GM23338 (cell line): ENCODE data around the gene KCTD12. TPM values are rescaled to one million over a fixed set of nuclear protein-coding genes. Genes with fewer than 3 reads are reported as not detected.

Experiments
- ATAC-seq: fragments of 200-7000 bp; cut with Tn5 transposase; 3 replicates; pipeline ENCODE4 v1.9.1; 2020
- DNase-seq: peaks from one replicate; pipeline ENCODE4 v3.0.0-alpha.2; 2015; ENCODE audit warnings: low spot score
- H2AFZ ChIP-seq: fragments of 200-600 bp; sonication (generic); 2 replicates; pipeline ENCODE4 v1.8.0; 2016; ENCODE audit warnings: antibody characterized with exemption, mild to moderate bottlenecking, moderate library complexity
- H3F3A ChIP-seq: fragments of 200-600 bp; sonication (generic); replicated peaks from 2 replicates; pipeline ENCODE4 v1.8.0; 2017; ENCODE audit warnings: antibody characterized with exemption, mixed run types, low read depth
- H3K27ac ChIP-seq: fragments of 200-600 bp; sonication (generic); 2 replicates; pipeline ENCODE4 v1.6.1; 2016; ENCODE audit warnings: low read depth
- H3K27me3 ChIP-seq: fragments of 200-600 bp; sonication (generic); 2 replicates; pipeline ENCODE4 v1.8.0; 2016; ENCODE audit warnings: mild to moderate bottlenecking, mixed run types, moderate library complexity; ENCODE audit not compliant: insufficient read depth
- H3K36me3 ChIP-seq: fragments of 200-600 bp; sonication (generic); 2 replicates; pipeline ENCODE4 v1.8.0; 2016; ENCODE audit warnings: mild to moderate bottlenecking; ENCODE audit not compliant: insufficient read depth
- H3K4me1 ChIP-seq: fragments of 200-600 bp; sonication (generic); 2 replicates; pipeline ENCODE4 v1.8.0; 2016; ENCODE audit warnings: mild to moderate bottlenecking, moderate library complexity; ENCODE audit not compliant: insufficient read depth
- H3K4me2 ChIP-seq: fragments of 200-600 bp; sonication (generic); 2 replicates; pipeline ENCODE4 v1.7.1; 2017; ENCODE audit warnings: mixed run types
- H3K4me3 ChIP-seq: fragments of 200-600 bp; sonication (generic); 2 replicates; pipeline ENCODE4 v1.6.1; 2016; ENCODE audit warnings: mixed run types
- H3K79me2 ChIP-seq: fragments of 200-600 bp; sonication (generic); replicated peaks from 2 replicates; pipeline ENCODE4 v1.8.0; 2017; ENCODE audit warnings: mild to moderate bottlenecking; ENCODE audit not compliant: insufficient read depth
- H3K9me2 ChIP-seq: fragments of 200-600 bp; sonication (generic); 2 replicates; pipeline ENCODE4 v1.8.0; 2017; ENCODE audit not compliant: insufficient read depth
- H4K20me1 ChIP-seq: fragments of 200-600 bp; sonication (generic); replicated peaks from 2 replicates; pipeline ENCODE4 v1.8.0; 2017; ENCODE audit warnings: mild to moderate bottlenecking; ENCODE audit not compliant: insufficient read depth
- H3K27ac Mint-ChIP-seq: 2 replicates; pipeline ENCODE4 v1.8.0; 2020; ENCODE audit warnings: inconsistent platforms, mild to moderate bottlenecking, moderate library complexity, mixed read lengths
- H3K27me3 Mint-ChIP-seq: 3 replicates; pipeline ENCODE4 v1.8.0; 2022; ENCODE audit warnings: low read depth, mild to moderate bottlenecking, moderate library complexity, mixed read lengths, inconsistent platforms; ENCODE audit not compliant: insufficient read depth, poor library complexity
- H3K36me3 Mint-ChIP-seq: 3 replicates; pipeline ENCODE4 v1.8.0; 2021; ENCODE audit warnings: low read depth, mild to moderate bottlenecking, inconsistent platforms, moderate library complexity, mixed read lengths
- H3K4me1 Mint-ChIP-seq: 3 replicates; pipeline ENCODE4 v1.8.0; 2020; ENCODE audit warnings: mild to moderate bottlenecking, inconsistent platforms, mixed read lengths
- H3K4me3 Mint-ChIP-seq: 3 replicates; pipeline ENCODE4 v1.8.0; 2021; ENCODE audit warnings: moderate library complexity, mild to moderate bottlenecking, inconsistent platforms, mixed read lengths
- H3K9me3 Mint-ChIP-seq: 3 replicates; pipeline ENCODE4 v1.8.0; 2020; ENCODE audit warnings: moderate library complexity, mild to moderate bottlenecking, inconsistent platforms, mixed read lengths
- ETS1 ChIP-seq: IDR thresholded peaks from 2 replicates; pipeline ENCODE4 v1.6.1; 2016; ENCODE audit warnings: antibody characterized with exemption
- EZH2phosphoT487 ChIP-seq: fragments of 200-600 bp; sonication (generic); IDR thresholded peaks from one replicate; pipeline ENCODE4 v1.8.1; 2018; ENCODE audit warnings: antibody characterized with exemption; ENCODE audit not compliant: unreplicated experiment
- JUNB ChIP-seq: IDR thresholded peaks from one replicate; pipeline ENCODE4 v1.6.1; 2016; ENCODE audit warnings: antibody characterized with exemption; ENCODE audit not compliant: unreplicated experiment
- NANOG ChIP-seq: IDR thresholded peaks from 2 replicates; pipeline ENCODE4 v1.6.1; 2016; ENCODE audit warnings: antibody characterized with exemption, borderline replicate concordance
- POLR2AphosphoS5 ChIP-seq: IDR thresholded peaks from 2 replicates; pipeline ENCODE4 v1.6.1; 2016; ENCODE audit warnings: antibody characterized with exemption, low read depth
- REST ChIP-seq: IDR thresholded peaks from one replicate; pipeline ENCODE4 v1.6.1; 2018; ENCODE audit warnings: antibody characterized with exemption; ENCODE audit not compliant: unreplicated experiment
- ZNF331 ChIP-seq: fragments of 250-450 bp; sonication (Bioruptor Pico); IDR thresholded peaks from 2 replicates; pipeline ENCODE4 v1.5.0; 2020; ENCODE audit warnings: low read depth, mild to moderate bottlenecking, moderate library complexity
- polyA plus RNA-seq: library from polyadenylated mRNA; unstranded; fragments of >200 nt; fragmentation: Nextera tagmentation; extraction: Ambion mirVana; gene quantifications from 2 replicates; pipeline ENCODE4 v1.2.1, GENCODE V29; 2016
- total RNA-seq: library from RNA; depleted of rRNA; stranded (reverse); fragments of >200 nt; shearing (Covaris generic); gene quantifications from 2 replicates; pipeline ENCODE4 v1.2.3, GENCODE V29; 2014

The KCTD12 gene
- total and polyA plus RNA-seq, 2 experiments from 2014 or later: 3.3 to 12.0 TPM

- TF ChIP-seq REST (no peak), ETS1 (no peak), ZNF331 (no peak), EZH2phosphoT487 (no peak)
These were observed 31.3 kb downstream of the KCTD12 start (continued) for GRCh38 chr13:76854894-76855293.

- no peak for TF ChIP-seq ETS1
- no peak for TF ChIP-seq ZNF331
- TF ChIP-seq JUNB: no peak
- no peaks in the 10 kb centered on the region for H3K4me1 Mint-ChIP-seq
- Histone ChIP-seq H3F3A (no peaks in the 10 kb centered on the region), H3K4me1 (no peaks in the 10 kb centered on the region), H3K36me3 (no peaks in the 10 kb centered on the region), H4K20me1 (no peaks in the 10 kb centered on the region), H3K9me2 (0 out of 2 replicates have a peak, but pooled peaks cover 17% of the 10 kb centered on the region), H3K27ac (no peak overlapping the region), H3K4me3 (no peak overlapping the region), H3K79me2 (no peaks in the 10 kb centered on the region), H3K4me2 (no peak overlapping the region), H3K27me3 (no peaks in the 10 kb centered on the region), H2AFZ (no peak overlapping the region)
- no peaks in the 10 kb centered on the region for H3K36me3 Mint-ChIP-seq
- DNase-seq (no peak), ATAC-seq (no peak)
- no peaks in the 10 kb centered on the region for H3K27me3 Mint-ChIP-seq
- no peak overlapping the region for H3K27ac Mint-ChIP-seq
- no peak overlapping the region for H3K4me3 Mint-ChIP-seq
- H3K9me3 Mint-ChIP-seq: no peaks in the 10 kb centered on the region; the same call in 2 of the 3 replicates
These were observed 32.1 kb downstream of the KCTD12 start for GRCh38 chr13:76853921-76854608.

- Mint-ChIP-seq H3K36me3 (no peaks in the 10 kb centered on the region), H3K27me3 (no peaks in the 10 kb centered on the region), H3K4me3 (no peak overlapping the region), H3K27ac (no peak overlapping the region), H3K9me3 (no peaks in the 10 kb centered on the region; the same call in 2 of the 3 replicates), H3K4me1 (no peaks in the 10 kb centered on the region)
- Histone ChIP-seq H3F3A (no peaks in the 10 kb centered on the region), H3K27ac (no peak overlapping the region), H3K79me2 (no peaks in the 10 kb centered on the region), H3K36me3 (no peaks in the 10 kb centered on the region), H3K4me3 (no peak overlapping the region), H2AFZ (no peak overlapping the region), H3K9me2 (0 out of 2 replicates have a peak, but pooled peaks cover 17% of the 10 kb centered on the region), H3K4me2 (no peak overlapping the region), H3K27me3 (no peaks in the 10 kb centered on the region), H4K20me1 (no peaks in the 10 kb centered on the region), H3K4me1 (no peaks in the 10 kb centered on the region)
- DNase-seq (no peak), ATAC-seq (no peak)
- no peak for TF ChIP-seq POLR2AphosphoS5
- no peak for TF ChIP-seq REST
- no peak for TF ChIP-seq NANOG
These were observed 32.7 kb downstream of the KCTD12 start for GRCh38 chr13:76853481-76853880.
